Fibroblast of villous mesenchyme (primary cell): Measurements from ENCODE around the gene CDH16. TPM values are rescaled to one million over a fixed set of nuclear protein-coding genes. Genes with fewer than 3 reads are reported as not detected.
A peak's percentile ranks its signal among the peaks of the same experiment; 100 is the strongest.

ENCODE experiments used
- DNase-seq: peaks from one replicate; pipeline ENCODE4 v3.0.0-alpha.2; 2010; ENCODE audit warnings: low read depth
- H3K4me3 ChIP-seq: 2 replicates; pipeline ENCODE4 v1.5.1; 2011; ENCODE audit warnings: low read depth, mild to moderate bottlenecking, low read length
- total RNA-seq: library from RNA; depleted of rRNA; stranded (reverse); fragments of >200 nt; gene quantifications from 2 replicates; pipeline ENCODE4 v1.2.3, GENCODE V29; 2012
- TF ChIP-seq, protein P1 (sequence below): IDR thresholded peaks from 2 replicates; pipeline ENCODE4 v1.5.1; 2012; ENCODE audit warnings: low read depth, mild to moderate bottlenecking, low read length; ENCODE audit not compliant: insufficient read depth

The CDH16 gene, protein sequence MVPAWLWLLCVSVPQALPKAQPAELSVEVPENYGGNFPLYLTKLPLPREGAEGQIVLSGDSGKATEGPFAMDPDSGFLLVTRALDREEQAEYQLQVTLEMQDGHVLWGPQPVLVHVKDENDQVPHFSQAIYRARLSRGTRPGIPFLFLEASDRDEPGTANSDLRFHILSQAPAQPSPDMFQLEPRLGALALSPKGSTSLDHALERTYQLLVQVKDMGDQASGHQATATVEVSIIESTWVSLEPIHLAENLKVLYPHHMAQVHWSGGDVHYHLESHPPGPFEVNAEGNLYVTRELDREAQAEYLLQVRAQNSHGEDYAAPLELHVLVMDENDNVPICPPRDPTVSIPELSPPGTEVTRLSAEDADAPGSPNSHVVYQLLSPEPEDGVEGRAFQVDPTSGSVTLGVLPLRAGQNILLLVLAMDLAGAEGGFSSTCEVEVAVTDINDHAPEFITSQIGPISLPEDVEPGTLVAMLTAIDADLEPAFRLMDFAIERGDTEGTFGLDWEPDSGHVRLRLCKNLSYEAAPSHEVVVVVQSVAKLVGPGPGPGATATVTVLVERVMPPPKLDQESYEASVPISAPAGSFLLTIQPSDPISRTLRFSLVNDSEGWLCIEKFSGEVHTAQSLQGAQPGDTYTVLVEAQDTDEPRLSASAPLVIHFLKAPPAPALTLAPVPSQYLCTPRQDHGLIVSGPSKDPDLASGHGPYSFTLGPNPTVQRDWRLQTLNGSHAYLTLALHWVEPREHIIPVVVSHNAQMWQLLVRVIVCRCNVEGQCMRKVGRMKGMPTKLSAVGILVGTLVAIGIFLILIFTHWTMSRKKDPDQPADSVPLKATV
- total RNA-seq, result not detected in 2 replicates

DNA sequence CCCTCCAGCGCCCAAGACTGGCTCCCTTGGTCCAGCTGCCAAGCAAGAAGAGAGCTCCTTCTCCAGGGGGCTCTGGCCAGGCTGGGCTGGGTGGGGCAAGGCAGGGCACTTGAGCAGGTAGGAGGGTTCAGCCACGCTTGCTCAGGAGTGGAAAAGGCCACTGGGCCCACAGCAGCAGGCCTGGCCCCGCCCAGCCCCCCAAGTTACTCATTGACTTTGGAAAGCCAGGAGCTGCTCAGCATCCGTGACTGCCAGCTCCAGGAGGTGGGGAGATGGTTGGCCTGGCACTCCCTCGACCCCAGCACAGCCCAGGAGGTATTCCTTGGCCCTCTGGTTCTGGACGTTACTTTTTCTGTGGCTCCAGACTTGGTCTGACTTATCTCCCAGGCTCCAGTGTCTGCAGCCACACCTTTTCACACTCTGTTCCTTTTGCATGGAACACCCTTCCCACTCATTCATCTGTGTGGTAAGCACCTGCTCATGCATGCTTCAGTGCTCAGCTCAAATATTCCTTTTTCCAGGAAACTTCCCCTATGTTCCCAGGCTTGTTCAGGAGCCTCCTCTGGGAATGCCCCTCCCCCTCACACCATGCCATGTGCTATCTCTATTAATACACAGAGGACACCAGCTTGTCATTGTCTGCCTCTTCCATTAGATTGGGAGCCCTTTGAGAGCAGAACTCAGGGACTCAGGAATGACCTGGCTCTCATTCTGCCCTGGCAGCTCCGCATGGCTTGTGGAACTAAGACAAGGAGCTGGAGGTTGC, at the start of gene CDH16:
CDH16 (minus strand) TSS at position 83 of the 766 bp plus-strand sequence. CDS start 820 bp downstream, outside the sequence.
- TF ChIP-seq, protein P1, sequence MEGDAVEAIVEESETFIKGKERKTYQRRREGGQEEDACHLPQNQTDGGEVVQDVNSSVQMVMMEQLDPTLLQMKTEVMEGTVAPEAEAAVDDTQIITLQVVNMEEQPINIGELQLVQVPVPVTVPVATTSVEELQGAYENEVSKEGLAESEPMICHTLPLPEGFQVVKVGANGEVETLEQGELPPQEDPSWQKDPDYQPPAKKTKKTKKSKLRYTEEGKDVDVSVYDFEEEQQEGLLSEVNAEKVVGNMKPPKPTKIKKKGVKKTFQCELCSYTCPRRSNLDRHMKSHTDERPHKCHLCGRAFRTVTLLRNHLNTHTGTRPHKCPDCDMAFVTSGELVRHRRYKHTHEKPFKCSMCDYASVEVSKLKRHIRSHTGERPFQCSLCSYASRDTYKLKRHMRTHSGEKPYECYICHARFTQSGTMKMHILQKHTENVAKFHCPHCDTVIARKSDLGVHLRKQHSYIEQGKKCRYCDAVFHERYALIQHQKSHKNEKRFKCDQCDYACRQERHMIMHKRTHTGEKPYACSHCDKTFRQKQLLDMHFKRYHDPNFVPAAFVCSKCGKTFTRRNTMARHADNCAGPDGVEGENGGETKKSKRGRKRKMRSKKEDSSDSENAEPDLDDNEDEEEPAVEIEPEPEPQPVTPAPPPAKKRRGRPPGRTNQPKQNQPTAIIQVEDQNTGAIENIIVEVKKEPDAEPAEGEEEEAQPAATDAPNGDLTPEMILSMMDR, result no peak
- no peak for DNase-seq
- H3K4me3 ChIP-seq, result no peak within 1 kb of the TSS

DNA sequence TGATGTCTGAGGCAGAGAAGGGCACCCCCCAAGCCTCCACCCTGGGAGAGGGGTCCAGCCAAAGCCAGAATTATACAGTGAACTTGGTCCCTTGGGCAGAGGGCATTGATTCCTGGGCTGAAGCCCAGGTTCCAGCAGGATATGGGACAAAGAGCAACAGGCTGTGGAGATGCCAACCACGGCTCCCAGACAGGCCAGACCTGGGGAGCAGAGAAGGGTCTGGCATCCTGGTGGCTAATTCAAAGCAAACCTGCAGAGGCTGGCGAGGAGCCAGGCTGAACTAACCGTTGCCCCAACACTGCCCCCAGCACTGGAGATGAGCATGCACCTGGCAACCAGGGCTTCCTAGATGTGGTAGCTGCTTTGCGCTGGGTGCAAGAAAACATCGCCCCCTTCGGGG, 45.4 kb upstream of the CDH16 start:
- H3K4me3 ChIP-seq, result no peak overlapping the region
- no peak for DNase-seq
- TF ChIP-seq, protein P1, result no peak

DNA sequence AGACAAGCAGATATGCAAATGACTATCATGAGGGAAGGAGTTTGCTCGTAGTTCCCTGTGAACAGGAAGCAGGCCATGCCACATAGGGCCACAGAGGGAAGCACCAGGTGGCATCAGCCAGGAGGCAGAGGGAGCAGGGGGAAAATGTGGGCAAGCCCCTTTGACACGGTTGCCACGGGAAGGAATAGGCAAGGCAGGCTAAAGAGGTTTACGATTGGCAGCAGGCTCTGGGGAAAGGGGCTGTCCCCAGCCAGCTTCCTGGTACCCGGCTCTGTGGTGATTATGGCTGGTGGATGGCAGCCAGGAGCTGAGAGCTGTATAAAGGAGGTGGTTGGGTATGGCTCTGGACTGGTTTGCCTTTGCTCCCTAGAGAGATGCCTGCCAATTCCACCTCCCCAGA, 43.2 kb upstream of the CDH16 start:
- DNase-seq, result no peak
- H3K4me3 ChIP-seq, result no peak overlapping the region
- TF ChIP-seq, protein P1, result no peak

DNA sequence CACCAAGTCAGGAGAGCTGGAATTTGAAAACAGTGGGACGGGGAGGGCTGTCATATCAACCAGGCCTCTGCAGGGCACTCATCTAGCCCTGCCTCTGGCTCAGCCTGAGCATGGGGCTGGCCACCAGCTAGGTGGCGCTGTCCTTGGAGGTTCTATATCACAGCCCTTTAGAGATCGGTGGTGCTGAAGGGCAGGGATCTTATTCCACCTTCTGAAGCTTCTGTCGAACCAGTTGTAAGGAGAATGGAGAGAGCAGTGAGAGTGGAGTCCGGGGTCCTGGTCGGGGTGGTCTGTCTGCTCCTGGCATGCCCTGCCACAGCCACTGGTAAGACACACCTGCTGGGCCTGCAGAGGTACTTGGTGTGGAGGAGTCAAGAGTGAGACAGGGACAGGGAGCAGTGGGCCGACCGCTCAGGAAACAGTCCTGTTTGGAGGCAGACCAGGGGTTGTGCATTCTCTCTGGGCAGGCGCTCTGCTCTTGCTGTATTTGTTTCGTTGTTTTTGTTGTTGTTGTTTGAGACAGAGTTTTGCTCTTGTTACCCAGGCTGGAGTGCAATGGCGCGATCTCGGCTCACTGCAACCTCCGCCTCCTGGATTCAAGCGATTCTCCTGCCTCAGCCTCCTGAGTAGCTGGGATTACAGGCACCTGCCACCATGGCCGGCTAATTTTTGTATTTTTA, 42.5 kb upstream of the CDH16 start, which contains the start of gene CES3:
CES3 (plus strand) TSS at position 202 of the 680 bp plus-strand sequence; CDS start at position 244, 42 bp downstream.
- H3K4me3 ChIP-seq, result no peak within 1 kb of the TSS
- peak; percentile 55 for DNase-seq
- TF ChIP-seq, protein P1, result peak; percentile 83

DNA sequence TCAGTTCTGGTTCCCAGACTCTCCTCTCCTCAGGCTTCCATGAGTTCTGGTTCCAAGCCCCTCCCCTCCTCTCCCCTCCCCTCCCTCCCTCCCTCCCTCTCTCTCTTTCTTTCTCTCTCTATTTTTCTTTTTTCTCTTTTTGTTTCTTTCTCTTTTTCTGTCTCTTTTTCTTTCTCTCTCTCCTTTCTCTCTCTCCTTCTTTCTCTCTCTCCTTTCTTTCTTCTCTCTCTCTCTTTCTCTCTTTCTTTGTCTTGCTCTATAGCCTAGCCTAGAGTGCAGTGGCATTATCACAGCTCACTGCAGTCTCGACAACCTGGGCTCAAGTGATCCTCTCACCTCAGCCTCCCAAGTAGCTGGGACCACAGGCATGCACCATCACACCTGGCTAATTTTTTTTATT, 41.6 kb upstream of the CDH16 start:
- TF ChIP-seq, protein P1, result no peak
- no peak overlapping the region for H3K4me3 ChIP-seq

DNA sequence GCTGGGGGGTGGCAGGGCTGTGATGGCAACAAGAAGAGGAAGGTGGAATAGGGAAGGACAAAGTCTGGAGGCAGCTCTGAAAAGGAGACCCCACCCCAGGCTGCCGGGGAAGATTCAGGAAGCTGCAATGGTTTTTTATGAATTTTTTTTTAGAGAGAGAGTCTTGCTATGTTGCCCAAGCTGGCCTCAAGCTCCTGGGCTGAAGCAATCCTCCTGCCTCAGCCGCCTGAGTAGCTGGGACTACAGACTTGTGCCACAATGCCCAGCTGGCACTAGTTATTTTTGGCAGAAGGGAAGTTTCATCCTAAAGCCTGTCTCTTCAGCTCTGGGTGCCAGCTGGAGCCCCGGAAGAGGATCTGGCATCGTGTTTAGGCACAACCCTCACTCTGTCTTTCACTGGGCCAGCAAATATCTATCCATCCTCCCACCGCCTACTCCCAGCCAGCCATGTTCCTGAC, 41.0 kb upstream of the CDH16 start:
- H3K4me3 ChIP-seq, result no peak overlapping the region
- TF ChIP-seq, protein P1, result no peak
- no peak for DNase-seq

More for the DNA sequence above, 41.6 kb upstream of the CDH16 start:
- no peak for DNase-seq
